Diencephalon (tissue), 1 donor: ENCODE measurements around the gene MTHFD2L. TPM values are rescaled to one million over a fixed set of nuclear protein-coding genes. Genes with fewer than 3 reads are reported as not detected.

Experiments used
- total RNA-seq: library from RNA; depleted of rRNA; stranded (reverse); fragments of >200 nt; gene quantifications from one replicate; pipeline ENCODE4 v1.2.3, GENCODE V29; 2014

The MTHFD2L gene
- 72.2 TPM for total RNA-seq

GRCh38 chr4:74157561-74158465 lies at the start of gene MTHFD2L:
Gene MTHFD2L (plus strand): TSS chr4:74158118. CDS start chr4:74158139, 21 bp downstream.

GRCh38 chr4:74308215-74308614 lies 150.3 kb downstream of the MTHFD2L start, which contains the start of gene EPGN:
Gene EPGN (plus strand): TSS chr4:74308470. CDS start chr4:74308534, 64 bp downstream.

Other genes with a start within 250 kb of the MTHFD2L start
- gene PF4, start 176.1 kb upstream of the MTHFD2L start, total RNA-seq = 1.8 TPM
- 4.6 TPM for gene PPBP, start 169.9 kb upstream of the MTHFD2L start, total RNA-seq
- 0.92 TPM for gene CXCL5, start 159.4 kb upstream of the MTHFD2L start, total RNA-seq
- gene CXCL3, start 119.4 kb upstream of the MTHFD2L start, total RNA-seq = 1.2 TPM
- 3.7 TPM for gene CXCL2, start 58.9 kb upstream of the MTHFD2L start, total RNA-seq
- gene EPGN, start 150.4 kb downstream of the MTHFD2L start, total RNA-seq = not detected
- under 0.01 TPM for gene EREG, start 207.0 kb downstream of the MTHFD2L start, total RNA-seq